Gastroesophageal sphincter (tissue), 3 donors: Measurements from ENCODE around the gene HCST.

ENCODE experiments used
- EP300 ChIP-seq: sonication (generic); formaldehyde crosslinking; IDR thresholded peaks from one replicate; pipeline ENCODE4 v1.6.1; 2017; ENCODE audit warnings: antibody characterized with exemption, mild to moderate bottlenecking
- TF ChIP-seq, protein P1 (sequence below), 4 experiments: fragments of 200-600 bp in 2 of 4; fragments of 450-650 bp in 2 of 4; sonication (generic) in 1 of 4; IDR thresholded peaks; one replicate each; pipeline ENCODE4 v1.5.1; 2017 to 2019; ENCODE audit warnings: antibody characterized with exemption in 4 of 4, mild to moderate bottlenecking in 2 of 4, moderate library complexity in 2 of 4

GRCh38 chr19:35885225-35885738 lies 17.0 kb upstream of the HCST start:
- TF ChIP-seq, protein P1, sequence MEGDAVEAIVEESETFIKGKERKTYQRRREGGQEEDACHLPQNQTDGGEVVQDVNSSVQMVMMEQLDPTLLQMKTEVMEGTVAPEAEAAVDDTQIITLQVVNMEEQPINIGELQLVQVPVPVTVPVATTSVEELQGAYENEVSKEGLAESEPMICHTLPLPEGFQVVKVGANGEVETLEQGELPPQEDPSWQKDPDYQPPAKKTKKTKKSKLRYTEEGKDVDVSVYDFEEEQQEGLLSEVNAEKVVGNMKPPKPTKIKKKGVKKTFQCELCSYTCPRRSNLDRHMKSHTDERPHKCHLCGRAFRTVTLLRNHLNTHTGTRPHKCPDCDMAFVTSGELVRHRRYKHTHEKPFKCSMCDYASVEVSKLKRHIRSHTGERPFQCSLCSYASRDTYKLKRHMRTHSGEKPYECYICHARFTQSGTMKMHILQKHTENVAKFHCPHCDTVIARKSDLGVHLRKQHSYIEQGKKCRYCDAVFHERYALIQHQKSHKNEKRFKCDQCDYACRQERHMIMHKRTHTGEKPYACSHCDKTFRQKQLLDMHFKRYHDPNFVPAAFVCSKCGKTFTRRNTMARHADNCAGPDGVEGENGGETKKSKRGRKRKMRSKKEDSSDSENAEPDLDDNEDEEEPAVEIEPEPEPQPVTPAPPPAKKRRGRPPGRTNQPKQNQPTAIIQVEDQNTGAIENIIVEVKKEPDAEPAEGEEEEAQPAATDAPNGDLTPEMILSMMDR (IDR thresholded peaks at IDR 0.05) = no peak
- TF ChIP-seq EP300 = no peak
